GM21528 (cell line): ENCODE measurements around the gene DTNB.
"Not testable (repeated sequence)": the region's sequence is repeated elsewhere in the genome, so short reads cannot be mapped to it uniquely, and the experiment has no call there.

Source experiments
- ATAC-seq: cut with Tn5 transposase; IDR thresholded peaks from one replicate; pipeline ENCODE4 v1.9.1; 2021; ENCODE audit warnings: mild to moderate bottlenecking, moderate library complexity; ENCODE audit not compliant: unreplicated experiment, low FRiP score

Gene DTNB

DNA sequence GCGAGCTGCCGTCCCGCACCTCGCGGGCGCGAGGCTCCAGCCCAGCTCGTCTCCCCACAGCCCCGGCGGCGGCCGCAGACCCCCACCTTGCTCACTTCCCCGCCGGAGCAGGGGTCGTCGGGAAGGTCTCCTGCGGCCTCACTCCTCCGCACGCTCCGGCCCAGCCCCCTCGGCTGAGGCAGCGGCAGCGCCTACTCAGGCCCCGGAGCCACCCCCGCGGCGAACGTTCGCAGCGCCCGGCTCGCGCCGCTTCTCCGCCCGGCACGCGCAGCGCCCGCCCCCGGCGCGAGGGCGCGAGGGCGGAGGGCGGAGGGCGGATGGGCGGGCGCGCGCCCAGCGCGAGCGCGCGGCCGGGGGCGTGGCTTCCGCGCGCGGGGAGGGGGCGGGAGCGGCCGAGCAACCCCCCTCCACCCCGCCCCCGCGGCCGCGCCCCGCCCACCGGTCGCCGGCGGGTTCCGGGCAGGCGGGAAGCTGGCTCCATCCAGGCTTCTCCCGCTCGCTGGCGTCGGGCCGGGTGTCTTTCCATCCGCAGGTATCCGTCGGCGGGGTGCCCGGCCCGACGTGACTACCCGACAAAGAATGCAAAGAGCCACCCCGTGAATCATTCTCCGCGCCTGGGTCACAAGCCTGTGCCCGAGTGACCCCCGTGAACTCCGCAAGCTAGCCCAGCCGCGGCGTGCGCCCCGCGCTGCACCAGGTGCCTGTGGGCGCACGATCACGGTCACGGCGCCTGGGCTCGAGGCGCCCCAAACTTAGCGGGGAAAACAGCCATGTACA, at the start of gene DTNB:
Gene DTNB, minus strand, starts transcription at position 278 of the 777 bp plus-strand sequence. CDS start 20,917 bp downstream, outside the sequence.
- ATAC-seq, result peak; percentile 64

DNA sequence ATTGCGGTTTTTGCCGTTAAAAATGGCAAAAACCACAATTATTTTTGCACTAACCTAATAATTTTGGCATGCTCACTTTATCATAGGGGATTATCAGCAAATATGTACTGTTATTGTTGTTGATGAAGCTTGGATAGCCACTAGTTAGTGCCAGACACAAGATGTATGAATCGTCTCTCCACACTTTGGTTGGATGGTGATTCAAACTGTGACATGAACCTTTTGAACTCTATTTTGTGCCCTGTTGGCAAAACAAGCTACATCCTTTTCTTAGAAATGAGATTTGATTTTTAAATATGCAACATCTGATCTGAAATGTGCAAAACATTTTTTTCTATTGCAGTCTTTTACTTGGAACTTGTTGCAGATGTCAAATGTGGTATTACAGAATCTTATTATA, 48.8 kb upstream of the DTNB start:
- ATAC-seq, result no peak

DNA sequence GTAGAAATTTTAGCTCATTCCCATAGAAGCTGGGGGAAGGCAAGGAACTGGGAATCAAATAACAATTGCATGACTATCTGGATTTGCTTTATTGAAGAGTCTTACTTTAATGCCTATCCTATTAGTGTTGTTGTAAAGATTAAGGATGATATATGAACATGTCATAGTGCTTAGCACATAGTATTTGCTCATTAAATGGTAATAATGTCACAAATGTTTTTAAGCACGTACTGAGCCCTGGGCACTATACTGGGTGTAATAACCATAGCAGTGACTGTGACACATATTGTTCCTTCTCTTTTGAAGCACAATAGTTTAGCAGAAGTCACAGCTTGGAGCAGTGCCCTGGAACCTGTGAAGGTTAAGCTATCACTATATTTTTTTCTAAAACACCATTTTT, 47.2 kb upstream of the DTNB start:
- ATAC-seq, result no peak

- no peak for ATAC-seq
Observed at GRCh38 chr2:25714740-25715139, 41.4 kb upstream of the DTNB start.

DNA sequence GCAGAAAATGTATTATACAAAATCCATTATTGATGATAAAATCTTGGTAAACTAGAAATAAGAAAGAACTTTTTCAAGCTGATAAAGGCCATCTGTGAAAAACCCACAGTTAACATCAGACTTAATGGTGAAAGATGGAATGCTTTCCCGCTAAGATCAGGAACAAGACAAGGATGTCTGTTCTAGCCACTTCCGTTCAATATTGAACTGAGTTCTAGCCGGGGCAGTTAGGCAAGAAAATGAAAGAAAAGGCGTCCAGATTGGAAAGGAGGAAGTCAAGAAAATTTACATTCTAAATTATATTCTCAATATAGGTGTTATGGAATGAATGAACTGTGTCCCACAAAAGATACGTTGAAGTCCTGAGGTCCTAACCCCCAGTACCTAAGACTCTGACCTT, 39.1 kb upstream of the DTNB start:
- ATAC-seq, result no peak

- ATAC-seq, result no peak
Observed at GRCh38 chr2:25711675-25712354, 38.4 kb upstream of the DTNB start.

- ATAC-seq, result no peak
Observed at GRCh38 chr2:25710750-25711149, 37.4 kb upstream of the DTNB start.

- no peak for ATAC-seq
Observed at GRCh38 chr2:25709349-25709748, 36.0 kb upstream of the DTNB start.

- no peak for ATAC-seq
Observed at GRCh38 chr2:25707927-25708590, 34.7 kb upstream of the DTNB start.

- not testable (repeated sequence) for ATAC-seq
Observed at GRCh38 chr2:25705575-25705974, 32.2 kb upstream of the DTNB start.

DNA sequence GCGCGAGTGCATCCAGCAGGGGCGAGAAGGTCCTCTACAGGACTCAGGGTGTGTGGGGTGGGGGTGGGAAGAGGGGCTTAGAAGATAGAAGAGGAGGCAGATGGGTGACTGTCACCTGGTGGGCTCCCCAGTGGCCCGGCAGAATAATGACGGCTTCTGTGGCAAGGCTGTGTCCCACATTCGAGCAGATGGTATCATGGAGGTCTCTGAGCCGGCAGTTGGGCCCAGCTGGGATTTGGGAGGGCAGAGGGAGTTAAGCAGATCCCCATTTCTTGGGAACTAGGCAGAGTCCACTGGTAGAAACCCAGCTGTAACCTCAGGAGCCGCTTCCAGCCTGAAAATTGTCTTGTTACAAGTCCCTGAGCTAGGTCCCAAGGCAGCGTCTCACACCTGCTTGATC, 28.4 kb upstream of the DTNB start:
- no peak for ATAC-seq

GRCh38 chr2:25700221-25700660, 26.9 kb upstream of the DTNB start:
- no peak for ATAC-seq

- ATAC-seq, result no peak
Observed at GRCh38 chr2:25699216-25699615, 25.8 kb upstream of the DTNB start.

- no peak for ATAC-seq
Observed at GRCh38 chr2:25698752-25699151, 25.4 kb upstream of the DTNB start.

DNA sequence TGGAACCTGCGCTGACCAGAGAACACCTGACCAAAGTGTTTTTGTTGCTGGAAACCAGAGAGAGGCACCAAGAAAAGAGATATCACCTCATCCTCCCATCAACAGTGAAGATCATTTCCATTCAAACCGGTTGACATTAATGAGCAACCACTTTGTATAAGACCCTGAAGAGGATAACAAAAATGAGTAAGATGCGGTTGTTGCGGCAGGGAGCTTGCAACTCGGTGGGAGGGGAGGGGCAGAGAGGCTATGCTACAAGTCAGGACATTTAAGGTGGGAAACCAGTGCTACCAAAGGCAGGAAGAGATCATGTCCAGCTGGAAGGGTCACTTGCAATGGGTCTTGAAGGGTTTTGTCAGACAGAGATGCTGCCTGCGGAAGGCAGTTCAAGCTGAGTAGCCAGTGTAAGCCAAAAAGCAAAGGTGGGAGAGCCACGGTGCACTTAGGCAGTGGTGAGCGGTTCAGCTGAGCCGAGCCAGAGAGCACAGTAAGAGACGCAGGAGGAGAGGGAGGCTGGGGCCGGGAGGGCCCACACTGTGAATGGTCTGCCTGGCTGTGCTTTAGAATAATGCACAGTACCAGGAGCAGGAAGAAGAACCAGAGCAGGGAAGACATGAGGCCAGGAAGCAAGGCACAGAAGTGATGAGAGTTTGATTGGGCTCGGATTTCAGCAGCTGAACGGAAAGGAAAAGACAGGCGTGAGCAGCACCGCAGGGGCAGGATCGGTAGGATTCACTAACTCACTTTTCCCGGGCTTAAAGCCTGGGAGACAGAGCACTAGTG, 24.4 kb upstream of the DTNB start:
- ATAC-seq, result no peak

- ATAC-seq, result no peak
Observed at GRCh38 chr2:25692737-25693445, 19.5 kb upstream of the DTNB start.

DNA sequence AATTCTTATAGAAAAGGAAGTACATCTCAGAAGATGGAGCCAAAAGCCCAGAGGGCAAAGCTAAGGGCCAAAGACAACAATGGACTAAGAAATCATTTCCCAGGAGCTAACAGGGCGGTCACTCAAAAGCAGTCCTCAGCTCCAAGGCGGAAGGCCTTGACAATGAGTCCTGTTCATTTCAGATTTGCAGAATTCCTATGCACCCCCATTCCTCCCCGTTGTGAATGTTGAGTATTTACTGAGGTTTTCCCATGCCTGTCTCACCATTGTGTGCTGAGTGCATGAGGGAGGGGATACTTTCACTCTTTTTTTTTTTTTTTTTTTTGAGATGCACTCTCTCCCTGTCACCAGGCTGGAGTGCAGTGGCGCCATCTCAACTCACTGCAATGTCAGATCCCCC, 18.8 kb upstream of the DTNB start:
- ATAC-seq, result no peak

DNA sequence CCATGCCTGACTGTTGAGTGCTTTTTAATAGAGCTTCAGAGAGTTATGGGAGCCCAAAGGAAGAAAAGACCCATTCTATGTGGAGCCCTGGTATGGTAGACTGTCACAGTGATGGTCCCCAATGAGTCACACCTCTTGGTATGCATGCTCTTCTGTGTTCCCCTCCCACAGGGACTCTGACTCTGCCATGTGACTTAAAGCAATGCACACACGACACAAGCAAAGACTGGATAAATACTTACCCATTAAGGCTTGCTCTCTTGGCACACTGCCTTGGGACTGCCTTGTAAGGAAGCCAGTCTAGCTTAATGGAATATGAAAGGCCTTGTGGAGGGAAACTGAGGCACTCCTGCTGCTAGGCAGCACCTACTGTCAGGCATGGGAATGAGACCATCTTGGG, 16.7 kb upstream of the DTNB start:
- no peak for ATAC-seq

DNA sequence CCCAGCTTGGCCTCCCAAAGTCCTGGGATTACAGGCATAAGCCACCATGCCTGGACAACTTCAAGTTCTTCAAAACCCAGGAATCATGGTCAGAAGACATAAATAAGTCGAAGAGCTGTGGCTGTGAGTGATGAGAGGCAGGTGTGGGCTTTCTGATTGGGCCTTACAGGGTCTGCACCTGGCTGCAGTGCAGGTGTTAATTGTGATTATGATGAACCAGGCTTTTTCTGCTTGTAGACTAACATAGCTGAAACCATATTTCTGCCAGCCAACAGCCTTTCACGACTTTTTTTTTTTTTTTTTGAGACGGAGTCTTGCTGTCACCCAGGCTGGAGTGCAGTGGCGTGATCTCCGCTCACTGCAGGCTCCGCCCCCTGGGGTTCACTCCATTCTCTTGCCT, 14.9 kb upstream of the DTNB start:
- ATAC-seq, result no peak

GRCh38 chr2:25685741-25686140, 12.4 kb upstream of the DTNB start:
- no peak for ATAC-seq
